ENCODE data around the gene NHLRC4.

DNA sequence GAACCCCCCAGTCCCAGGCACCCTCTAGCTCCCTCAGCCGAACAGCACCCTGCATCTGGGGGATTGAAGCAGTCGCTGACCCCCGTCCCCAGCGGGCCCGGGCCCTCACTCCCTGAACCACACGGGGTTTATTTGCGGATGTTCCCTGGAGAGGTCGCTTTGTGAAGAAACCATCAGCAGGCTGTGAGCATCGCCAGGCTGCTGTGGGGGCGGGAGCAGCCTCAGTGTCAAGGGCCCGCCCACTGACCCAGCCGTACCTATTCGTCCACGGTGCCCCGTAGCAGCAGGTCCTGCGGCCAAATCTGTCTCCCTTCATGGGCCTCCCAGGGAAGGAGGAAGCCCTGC lies 16.6 kb downstream of the NHLRC4 start:
- TF ChIP-seq, protein P1, sequence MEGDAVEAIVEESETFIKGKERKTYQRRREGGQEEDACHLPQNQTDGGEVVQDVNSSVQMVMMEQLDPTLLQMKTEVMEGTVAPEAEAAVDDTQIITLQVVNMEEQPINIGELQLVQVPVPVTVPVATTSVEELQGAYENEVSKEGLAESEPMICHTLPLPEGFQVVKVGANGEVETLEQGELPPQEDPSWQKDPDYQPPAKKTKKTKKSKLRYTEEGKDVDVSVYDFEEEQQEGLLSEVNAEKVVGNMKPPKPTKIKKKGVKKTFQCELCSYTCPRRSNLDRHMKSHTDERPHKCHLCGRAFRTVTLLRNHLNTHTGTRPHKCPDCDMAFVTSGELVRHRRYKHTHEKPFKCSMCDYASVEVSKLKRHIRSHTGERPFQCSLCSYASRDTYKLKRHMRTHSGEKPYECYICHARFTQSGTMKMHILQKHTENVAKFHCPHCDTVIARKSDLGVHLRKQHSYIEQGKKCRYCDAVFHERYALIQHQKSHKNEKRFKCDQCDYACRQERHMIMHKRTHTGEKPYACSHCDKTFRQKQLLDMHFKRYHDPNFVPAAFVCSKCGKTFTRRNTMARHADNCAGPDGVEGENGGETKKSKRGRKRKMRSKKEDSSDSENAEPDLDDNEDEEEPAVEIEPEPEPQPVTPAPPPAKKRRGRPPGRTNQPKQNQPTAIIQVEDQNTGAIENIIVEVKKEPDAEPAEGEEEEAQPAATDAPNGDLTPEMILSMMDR (IDR thresholded peaks at IDR 0.05), result no peak
- no peak for TF ChIP-seq POLR2A (IDR thresholded peaks at IDR 0.05)

Measured in lower leg skin (tissue), 3 donors.